HG03108 (cell line): Measurements from ENCODE around the gene GUCY1A1.

Experiments used
- ATAC-seq: cut with Tn5 transposase; IDR thresholded peaks from one replicate; pipeline ENCODE4 v1.9.1; 2021; ENCODE audit warnings: moderate library complexity; ENCODE audit not compliant: unreplicated experiment

GUCY1A1 gene

DNA sequence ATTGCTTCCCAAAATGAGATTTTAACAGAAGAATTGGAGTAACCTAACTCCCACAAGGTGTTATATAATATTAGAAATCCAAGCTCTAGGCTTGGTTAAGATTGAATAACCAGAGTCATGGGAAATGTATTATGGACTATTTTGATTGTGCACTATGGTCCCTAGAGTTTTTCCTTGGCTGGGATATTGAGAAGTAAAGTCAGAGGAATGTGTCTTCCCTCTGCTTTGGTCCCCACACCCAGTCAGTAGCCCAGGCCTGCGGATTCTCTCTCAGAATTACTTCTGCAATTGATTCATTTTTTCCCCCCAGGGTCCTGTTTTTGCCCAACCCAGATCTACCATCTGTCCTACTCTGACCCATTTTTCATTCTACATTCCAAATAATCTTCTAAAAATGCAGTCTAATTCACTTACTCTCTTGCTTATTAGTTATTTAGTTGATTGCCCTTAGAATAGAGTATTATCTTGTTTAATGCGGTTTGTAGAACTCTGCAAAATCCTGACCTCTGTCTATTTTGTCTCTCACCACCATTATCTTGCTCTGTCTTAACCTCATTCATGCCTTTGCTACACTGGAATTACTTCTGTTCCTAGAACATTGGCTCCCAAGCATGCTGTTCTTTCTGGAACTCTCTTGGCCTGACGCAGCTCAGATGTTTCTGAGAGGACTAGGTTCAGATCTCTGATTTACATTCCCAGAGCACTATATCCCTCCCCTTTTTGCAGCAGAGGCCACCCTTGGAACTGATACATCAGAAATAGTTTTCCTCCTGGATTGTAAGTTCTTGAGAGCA, 23.6 kb downstream of the GUCY1A1 start:
- ATAC-seq = no peak

DNA sequence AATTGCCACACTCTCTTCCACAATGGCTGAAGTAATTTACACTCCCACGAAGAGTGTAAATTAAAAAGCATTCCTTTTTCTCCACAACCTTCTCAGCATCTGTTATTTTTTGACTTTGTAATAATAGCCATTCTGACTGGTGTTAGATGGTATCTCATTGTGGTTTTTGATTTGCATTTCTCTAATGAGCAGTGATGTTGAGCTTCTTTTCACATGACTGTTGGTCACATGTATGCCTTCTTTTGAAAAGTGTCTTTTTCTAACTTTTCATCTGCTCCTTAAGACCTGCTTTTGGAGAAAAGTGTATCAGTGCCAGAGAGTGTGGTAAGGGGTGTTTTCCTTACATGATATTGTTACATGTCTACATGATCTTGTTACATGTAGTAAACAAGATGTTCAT, 25.7 kb downstream of the GUCY1A1 start:
- ATAC-seq = no peak

DNA sequence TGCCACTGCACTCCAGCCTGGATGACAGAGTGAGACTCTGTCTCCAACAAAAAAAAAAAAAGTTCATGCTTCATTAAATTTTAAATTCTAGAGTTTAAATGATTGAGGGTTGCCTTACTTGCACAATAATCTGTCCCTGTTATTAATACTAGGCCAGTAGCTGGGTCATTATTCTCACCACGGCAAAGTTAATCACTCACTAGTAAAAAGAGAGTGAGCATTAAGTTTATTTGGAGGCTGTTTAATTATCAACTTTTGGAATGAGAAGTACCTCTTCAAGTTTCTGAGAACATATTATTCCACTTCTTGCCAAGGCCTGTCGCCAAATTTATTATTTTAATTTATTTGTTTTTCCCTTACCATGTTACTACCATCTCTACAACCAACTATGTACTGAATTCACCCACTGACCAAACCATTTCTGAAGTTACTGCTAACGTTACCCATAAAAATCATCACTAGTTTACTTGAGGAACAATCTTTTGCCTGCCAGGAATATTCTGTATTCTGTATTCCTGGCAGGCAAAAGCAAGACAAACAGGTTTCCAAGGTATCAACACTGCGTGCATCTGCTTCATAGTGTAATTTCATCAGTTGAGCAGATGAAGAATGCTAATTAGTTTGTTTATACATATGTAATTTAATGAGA, 26.5 kb downstream of the GUCY1A1 start:
- no peak for ATAC-seq

DNA sequence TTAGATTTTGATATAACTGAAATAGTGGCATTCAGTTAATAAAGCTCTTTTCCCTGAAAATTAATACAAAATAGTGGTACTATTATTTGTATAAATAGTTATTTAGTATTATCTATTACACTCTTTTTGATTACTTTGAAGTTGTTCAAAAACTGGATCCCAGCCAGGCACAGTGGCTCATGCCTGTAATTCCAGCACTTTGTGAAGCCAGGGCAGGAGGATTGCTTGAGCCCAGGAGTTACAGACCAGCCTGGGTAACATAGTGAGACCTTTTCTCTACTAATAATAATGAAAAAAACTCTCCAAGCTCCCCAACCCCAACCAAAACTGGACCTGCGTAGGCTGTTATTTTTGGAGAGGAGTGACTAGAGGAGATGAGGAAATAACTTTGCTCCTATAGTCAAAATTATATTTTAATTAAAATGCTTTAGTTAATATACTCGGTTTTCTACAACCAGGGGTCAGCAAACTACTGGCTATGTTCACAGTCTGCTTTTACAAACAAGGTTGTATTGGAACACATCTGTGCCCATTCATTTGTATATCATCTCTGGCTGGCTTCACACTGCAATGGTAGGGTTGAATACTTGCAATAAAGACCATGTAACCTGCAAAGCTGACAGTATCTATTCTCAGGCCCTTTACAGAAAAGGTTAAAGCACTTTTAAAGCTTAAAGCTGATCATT, 27.6 kb downstream of the GUCY1A1 start:
- no peak for ATAC-seq

DNA sequence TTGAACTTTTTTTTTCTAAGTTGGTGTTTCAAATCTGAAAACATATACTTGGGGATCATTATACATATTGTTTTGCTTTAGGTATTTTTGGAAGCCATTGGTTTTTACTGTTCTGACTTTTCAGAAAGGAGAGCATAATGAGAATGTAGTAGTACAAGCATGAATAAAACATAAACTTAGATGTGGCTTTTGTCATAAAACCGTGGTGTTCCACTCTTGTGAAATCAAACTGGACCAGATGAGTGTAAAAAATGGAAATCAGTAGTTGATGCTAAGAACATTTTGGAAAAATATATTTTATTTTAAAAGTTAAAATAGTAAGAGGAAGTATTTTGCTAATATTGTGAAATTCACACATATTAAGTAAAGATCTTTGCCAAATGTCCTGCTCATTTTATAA, 29.6 kb downstream of the GUCY1A1 start:
- ATAC-seq = no peak

DNA sequence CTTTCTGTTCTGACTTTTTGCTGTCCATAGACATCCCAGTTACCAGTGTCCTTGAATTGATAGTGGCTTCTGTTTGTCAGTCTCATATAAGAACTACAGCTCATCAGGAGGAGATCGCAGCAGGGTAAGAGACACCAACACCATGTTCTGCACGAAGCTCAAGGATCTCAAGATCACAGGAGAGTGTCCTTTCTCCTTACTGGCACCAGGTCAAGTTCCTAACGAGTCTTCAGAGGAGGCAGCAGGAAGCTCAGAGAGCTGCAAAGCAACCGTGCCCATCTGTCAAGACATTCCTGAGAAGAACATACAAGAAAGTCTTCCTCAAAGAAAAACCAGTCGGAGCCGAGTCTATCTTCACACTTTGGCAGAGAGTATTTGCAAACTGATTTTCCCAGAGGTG, 30.1 kb downstream of the GUCY1A1 start:
- no peak for ATAC-seq

DNA sequence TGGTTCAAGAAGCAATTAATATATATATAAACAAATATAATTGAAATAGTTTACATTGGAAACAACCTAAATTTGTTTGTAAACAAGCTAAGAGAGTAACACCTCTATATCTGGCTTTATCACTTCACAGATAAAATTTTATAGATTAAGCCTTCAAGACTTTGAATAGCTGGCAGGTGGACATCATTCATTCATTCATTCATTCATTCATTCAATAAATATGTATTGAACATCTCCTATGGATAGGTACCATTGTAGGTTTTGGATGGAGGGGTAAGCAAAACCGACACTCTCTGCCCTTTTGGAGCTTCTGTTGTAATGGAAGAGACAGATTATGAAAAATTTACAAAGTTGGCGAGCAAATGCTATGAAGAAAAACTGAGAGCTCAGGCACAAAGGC, 35.2 kb downstream of the GUCY1A1 start:
- no peak for ATAC-seq

DNA sequence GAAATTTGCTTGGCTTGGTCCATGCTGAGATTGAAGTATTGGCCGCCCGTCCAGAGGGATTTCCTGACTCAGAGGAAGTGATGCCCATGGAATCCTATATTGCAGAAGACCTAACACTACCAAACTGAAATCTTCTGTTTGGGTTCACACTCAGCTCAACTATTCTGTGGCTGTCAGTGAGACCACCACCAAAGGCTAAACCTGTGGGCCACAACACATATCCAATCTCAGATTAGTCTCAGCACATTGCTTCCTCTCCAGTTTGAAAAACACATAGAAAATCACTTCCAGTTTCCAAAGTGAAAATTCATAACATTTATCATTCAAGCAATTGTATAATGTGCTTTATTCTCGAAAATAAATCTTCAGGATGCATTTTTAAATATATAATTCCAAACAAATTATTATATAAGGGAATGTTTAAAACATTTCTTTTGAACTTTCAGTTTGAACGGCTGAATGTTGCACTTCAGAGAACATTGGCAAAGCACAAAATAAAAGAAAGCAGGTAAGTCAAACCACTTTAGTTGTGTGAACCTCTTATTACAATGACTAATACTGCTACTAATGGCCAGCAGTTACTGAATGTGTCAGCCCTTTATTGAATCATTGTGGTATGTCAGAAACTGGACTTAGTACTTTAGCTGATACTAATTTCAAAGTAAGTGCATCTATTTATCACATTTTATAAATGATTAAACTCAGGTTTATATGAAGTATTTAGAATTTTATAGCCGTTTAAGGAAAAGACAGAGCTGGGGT, 37.0 kb downstream of the GUCY1A1 start:
- no peak for ATAC-seq

DNA sequence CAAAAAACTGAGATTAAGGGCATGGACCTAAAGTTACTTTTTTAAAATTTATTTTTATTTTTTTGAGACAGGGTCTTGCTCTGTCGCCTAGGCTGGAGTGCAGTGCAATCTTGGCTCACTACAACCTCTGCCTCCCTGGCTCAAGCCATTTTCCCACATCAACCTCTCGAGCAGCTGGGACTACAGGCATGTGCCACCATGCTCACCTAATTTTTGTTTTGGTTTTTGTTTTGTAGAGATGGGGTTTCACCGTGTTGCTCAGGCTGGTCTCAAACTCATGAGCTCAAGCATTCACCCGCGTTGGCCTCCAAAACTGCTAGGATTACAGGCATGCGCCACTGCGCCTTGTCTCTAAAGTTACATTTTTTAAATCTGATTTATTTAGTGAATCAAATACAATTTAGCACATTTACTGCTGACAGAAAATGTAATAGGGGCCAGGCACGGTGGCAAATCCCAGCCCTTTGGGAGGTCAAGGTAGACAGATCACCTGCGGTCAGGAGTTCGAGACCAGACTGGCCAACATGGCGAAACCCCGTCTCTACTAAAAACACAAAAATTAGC, 38.3 kb downstream of the GUCY1A1 start:
- no peak for ATAC-seq

DNA sequence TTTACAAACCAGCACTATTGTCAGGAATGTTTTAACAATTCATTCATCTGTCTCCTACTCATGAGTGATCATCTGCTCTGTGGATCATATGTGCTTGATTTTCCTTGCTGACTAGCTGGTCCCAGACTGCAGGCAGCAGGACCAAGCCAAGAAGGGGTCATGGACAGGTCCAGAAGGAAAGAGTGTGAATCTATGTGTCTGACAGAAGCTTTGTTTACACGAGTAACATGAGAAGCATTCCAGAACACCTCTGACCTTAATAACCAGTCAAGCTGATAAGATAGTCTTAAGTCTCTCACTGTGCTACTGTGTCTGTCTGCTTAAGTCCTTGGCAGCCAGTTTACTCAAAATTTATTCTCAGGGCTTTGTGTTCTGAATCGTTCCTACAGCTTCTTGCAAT, 39.0 kb downstream of the GUCY1A1 start:
- no peak for ATAC-seq

DNA sequence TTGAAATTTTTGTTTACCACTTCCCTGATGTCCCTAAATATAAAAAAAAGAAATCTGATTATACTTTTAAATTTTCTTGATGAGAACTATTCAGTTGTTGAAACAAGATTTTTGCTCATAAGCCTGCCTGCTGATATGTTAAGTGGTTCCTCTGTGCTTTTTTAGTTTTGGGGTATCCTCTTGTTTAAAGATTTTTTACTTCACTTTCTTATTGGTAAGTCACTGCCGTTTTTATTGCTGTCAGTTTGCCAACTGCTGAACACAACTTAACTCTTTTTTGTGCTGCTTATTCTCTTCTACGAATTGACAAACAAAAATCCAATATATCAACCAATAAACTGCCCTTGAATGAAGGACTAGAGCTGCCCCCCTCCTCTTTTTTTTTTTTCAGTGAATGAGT, 39.5 kb downstream of the GUCY1A1 start:
- no peak for ATAC-seq

DNA sequence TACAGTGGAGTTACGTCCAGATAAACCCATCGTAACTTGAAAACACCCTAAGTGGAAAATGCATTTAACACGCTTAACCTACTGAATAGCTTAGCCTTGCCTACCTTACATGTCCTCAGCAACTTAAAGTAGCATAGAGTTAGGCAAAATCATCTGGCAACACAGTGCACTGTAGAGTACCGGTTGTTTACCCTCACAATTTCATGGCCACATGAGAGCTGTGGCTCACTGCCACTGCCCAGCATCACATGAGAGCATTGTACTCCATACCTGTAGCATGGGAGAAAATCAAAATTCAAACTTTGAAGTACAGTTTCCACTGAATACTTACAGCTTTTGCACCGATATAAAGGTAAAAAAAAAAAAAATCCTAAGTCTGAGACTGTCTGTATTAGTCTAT, 40.6 kb downstream of the GUCY1A1 start:
- ATAC-seq = no peak

DNA sequence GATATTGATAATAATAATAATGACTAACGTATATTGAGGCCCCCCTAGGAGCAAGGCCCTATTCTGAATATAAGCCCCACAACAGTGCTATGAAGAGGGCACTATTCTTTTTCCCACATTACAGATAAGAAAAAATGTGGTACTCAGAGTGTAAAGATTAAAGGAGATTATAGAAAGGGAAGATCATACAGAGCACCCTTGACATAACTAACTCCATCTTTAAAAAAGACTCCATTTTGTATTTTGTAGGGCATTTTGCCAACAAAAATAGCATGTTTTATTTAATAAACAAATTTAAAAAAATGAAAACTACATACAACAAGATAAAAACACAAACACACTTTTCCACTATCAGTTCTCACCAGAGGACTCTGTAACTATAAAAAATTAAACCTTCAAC, 42.1 kb downstream of the GUCY1A1 start:
- no peak for ATAC-seq

DNA sequence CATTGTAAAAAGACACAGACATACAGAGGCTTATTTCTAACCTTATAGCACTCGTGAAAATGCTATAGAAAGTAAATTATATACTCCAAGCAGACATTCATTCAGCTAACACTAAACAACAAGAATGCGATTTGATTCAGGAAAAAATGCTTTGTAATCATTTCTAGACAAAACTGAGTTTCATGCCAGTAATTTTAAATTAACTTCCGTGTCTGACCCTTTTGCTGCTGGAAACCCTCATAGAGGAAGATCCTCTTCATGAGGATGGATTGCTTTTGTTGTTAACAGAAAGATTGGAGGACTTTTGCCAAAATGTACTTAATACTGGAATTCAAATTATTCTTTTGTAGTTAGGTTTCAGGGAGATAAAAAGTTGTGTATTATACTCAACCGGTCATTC, 43.3 kb downstream of the GUCY1A1 start:
- no peak for ATAC-seq

DNA sequence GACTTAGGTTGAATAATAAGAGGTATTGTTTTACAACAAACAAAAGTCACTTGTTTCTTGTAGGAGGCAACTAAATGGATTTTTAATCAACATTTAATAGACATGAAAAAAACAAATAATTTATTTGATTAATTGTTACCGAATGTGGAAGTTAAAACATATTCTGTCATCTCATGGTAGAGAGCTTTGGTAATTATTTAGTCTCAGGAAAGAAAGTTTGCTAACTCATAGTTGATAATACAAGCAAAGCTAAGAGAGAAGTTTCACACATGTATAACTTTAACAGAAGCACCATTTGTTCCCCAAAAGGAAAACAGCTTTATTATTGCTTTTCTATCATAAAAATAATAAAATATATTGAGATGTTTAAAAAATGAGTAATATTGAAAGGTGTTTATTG, 44.9 kb downstream of the GUCY1A1 start:
- no peak for ATAC-seq

DNA sequence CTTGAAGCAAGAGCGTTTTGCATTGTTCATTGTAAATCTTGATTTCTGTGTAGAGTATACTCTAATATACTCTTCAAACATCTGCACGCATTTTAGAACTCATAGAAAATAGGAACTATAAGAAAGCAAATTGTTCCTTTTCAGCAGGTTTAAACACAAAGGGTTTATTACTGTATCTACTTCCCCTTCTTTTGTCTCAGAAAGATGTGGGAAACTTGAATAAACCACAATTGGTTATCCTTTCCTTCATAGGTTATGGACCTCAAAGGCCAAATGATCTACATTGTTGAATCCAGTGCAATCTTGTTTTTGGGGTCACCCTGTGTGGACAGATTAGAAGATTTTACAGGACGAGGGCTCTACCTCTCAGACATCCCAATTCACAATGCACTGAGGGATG, 46.2 kb downstream of the GUCY1A1 start:
- ATAC-seq = no peak

DNA sequence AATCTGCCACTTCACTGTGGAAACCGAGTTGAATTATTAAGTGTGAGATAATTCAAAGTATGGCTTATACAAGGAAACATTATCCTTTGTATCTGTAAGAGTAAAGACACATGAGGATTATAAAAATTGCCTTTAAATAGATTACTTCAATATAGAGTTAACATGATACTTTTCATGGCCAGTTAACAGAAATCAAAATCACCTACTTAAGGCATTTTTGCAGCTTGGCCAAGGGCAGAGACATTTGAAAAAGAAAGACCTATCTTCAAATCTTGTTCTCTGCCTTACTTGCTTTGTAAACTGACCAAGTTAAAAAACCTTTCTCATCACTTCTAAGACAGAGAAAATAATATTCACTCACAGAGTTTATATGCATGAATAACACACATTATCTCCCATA, 47.3 kb downstream of the GUCY1A1 start:
- ATAC-seq = no peak

DNA sequence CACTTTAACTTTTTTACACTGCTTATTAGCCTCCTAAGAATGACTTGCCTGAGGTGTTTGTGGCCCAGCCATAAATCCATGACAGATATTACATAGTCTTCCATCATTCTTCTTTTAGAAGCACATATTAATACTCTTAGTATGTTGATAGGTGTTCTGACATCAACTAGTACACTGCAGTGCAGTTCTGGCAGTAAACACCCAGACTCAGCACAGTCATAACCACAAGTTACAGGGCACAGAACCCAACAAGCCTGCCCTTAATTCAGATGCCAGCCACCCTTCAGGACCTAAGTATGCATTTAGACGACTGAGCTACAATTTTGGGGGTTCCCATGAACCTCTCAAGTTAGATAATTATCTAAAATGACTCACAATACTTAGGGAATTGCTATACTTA, 55.7 kb downstream of the GUCY1A1 start:
- ATAC-seq = no peak

DNA sequence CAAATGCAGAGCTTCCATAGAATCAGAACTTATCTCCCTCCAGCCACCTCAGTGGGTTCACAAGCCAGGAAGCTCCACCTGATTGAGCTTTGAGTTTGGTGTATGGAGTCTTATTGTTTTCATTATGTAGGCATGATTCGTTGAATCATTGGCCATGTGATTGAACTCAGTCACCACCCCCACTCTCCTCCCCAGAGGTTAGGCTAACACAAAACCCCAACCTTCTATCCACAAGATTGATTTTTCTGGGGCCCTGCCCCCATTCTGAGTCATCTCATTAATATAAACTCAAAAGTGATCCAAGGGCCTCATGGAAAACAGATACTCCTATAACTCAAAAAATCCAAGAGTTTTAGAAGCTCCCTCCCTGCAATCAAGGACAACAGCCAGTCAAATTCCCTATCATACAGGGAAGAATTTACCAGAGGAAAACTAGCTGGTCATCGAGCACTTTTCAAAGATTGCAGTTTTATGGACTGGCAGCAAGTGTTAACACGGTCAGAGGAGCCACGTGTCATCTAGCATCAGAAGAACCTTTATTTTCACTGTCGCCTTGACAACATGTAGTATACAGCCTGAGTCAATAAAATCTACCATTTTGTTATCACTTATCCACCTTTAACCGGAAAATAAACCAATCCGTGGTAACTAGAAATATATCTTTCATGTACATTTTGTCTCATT, 56.3 kb downstream of the GUCY1A1 start:
- no peak for ATAC-seq

DNA sequence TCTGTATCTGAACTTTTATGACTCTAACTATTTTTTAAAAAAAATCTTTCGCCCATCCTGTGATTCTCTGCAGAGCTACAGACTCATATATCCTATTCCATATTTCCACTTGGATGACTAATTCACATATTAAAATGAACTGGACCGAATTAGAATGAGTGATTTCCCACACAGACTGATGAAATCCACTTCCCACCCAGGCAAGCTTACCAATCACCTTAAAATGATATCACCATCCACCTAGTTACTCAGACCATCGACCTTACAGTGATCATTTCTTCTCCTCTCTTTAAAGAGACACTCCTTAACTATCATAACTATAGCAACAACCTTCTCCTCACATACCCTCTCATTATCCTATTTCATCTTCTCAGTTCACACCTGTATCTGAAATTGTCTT, 58.1 kb downstream of the GUCY1A1 start:
- ATAC-seq = no peak

DNA sequence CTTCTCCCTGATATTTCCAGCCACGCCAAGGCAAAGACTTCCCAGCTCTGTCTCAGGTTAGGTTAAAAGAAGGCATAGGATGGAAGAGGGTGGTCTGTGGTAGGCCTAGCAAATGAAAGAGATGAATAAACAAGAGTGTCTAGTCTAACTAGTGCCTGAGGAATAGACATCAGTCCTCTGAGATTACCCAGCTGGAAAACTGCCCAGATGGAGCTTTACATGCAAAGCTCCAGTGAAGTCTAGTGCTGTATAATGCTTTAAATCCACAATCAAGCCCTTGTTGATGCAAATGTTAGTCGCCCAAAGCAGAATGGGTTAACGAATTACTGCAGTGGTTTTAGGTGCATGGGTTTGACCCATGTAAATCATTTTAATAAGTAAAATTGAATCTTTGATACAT, 67.4 kb downstream of the GUCY1A1 start:
- ATAC-seq = no peak
